NCI-H187 (cell line): ENCODE measurements around the gene FHOD1.

Experiments
- DNase-seq, 2 experiments: peaks; one replicate each; lab custom pipeline; 2025; lab: John Stamatoyannopoulos, UW

FHOD1 gene

GRCh38 chr16:67247192-67248072, at the start of gene FHOD1:
Gene FHOD1, minus strand, starts transcription at chr16:67247481. Its CDS starts 71 bp downstream, at chr16:67247410.
- DNase-seq, result peak; percentile 55 to 81

GRCh38 chr16:67296420-67296819, 49.1 kb upstream of the FHOD1 start:
- DNase-seq, result no peak

GRCh38 chr16:67294938-67295361, 47.7 kb upstream of the FHOD1 start:
- no peak for DNase-seq

GRCh38 chr16:67294171-67294757, 47.0 kb upstream of the FHOD1 start:
- no peak for DNase-seq

- DNase-seq, result no peak
Observed at GRCh38 chr16:67291461-67291860, 44.2 kb upstream of the FHOD1 start.

GRCh38 chr16:67287960-67288359, 40.7 kb upstream of the FHOD1 start:
- no peak for DNase-seq

- no peak for DNase-seq
Observed at GRCh38 chr16:67286441-67287235, 39.4 kb upstream of the FHOD1 start.

- DNase-seq, result no peak
Observed at GRCh38 chr16:67284699-67285646, 37.7 kb upstream of the FHOD1 start.

GRCh38 chr16:67283826-67284555, 36.7 kb upstream of the FHOD1 start:
- no peak for DNase-seq

GRCh38 chr16:67283039-67283825, 36.0 kb upstream of the FHOD1 start:
- no peak for DNase-seq

GRCh38 chr16:67282447-67282805, 35.1 kb upstream of the FHOD1 start:
- no peak for DNase-seq

GRCh38 chr16:67281536-67282446, 34.5 kb upstream of the FHOD1 start:
- DNase-seq, result no peak

- no peak for DNase-seq
Observed at GRCh38 chr16:67280090-67281015, 33.1 kb upstream of the FHOD1 start.

GRCh38 chr16:67279296-67280089, 32.2 kb upstream of the FHOD1 start, which contains the start of gene PLEKHG4:
Gene PLEKHG4, plus strand, starts transcription at chr16:67279532. Its CDS starts 513 bp downstream, at chr16:67280045.
- DNase-seq, result peak; percentile 12 to 37

- no peak for DNase-seq
Observed at GRCh38 chr16:67278773-67279295, 31.6 kb upstream of the FHOD1 start.

GRCh38 chr16:67277999-67278772, 30.9 kb upstream of the FHOD1 start:
- no peak for DNase-seq
